AG04450 (cell line): ENCODE results near the gene SLC44A3. TPM values are rescaled to one million over a fixed set of nuclear protein-coding genes. Genes with fewer than 3 reads are reported as not detected.
A peak's percentile ranks its signal among the peaks of the same experiment; 100 is the strongest.

Experiments used
- CTCF ChIA-PET: fragments of 300-600, 350-600 bp; formaldehyde crosslinking; extraction: SDS; loops from one replicate; lab custom pipeline; 2022; ENCODE audit warnings: antibody characterized with exemption, inconsistent platforms; lab: Charles Lee
- POLR2A ChIA-PET: fragments of 350-600 bp; formaldehyde crosslinking; extraction: SDS; loops from one replicate; lab custom pipeline; 2021; ENCODE audit warnings: antibody characterized with exemption, inconsistent platforms; lab: Yijun Ruan, JAX
- DNase-seq: peaks from one replicate; pipeline ENCODE4 v3.0.0-alpha.2; 2011; ENCODE audit warnings: low read depth, low spot score
- H3K27ac ChIP-seq: one replicate; pipeline ENCODE4 v1.5.1; 2012; ENCODE audit warnings: low read depth, low read length, control low read depth
- H3K27me3 ChIP-seq: one replicate; pipeline ENCODE4 v1.6.0; 2012; ENCODE audit warnings: low read length; ENCODE audit not compliant: control insufficient read depth, insufficient read depth
- H3K4me3 ChIP-seq: 2 replicates; pipeline ENCODE4 v1.5.1; 2011; ENCODE audit warnings: mild to moderate bottlenecking, low read depth, low read length, control low read depth
- H3K9me3 ChIP-seq: 2 replicates; pipeline ENCODE4 v1.5.1; 2012; ENCODE audit warnings: low read length; ENCODE audit not compliant: control insufficient read depth, insufficient read depth
- polyA plus RNA-seq: library from polyadenylated mRNA; depleted of rRNA; stranded (reverse); fragments of >200 nt; gene quantifications from 2 replicates; pipeline ENCODE4 v1.2.3, GENCODE V29; 2011
- TF ChIP-seq, protein P1 (sequence below): IDR thresholded peaks from 2 replicates; pipeline ENCODE4 v1.5.1; 2011; ENCODE audit warnings: low read depth, low read length, control low read depth, inconsistent platforms

Gene SLC44A3
- polyA plus RNA-seq, 1 experiment, result 3.4 TPM

DNA sequence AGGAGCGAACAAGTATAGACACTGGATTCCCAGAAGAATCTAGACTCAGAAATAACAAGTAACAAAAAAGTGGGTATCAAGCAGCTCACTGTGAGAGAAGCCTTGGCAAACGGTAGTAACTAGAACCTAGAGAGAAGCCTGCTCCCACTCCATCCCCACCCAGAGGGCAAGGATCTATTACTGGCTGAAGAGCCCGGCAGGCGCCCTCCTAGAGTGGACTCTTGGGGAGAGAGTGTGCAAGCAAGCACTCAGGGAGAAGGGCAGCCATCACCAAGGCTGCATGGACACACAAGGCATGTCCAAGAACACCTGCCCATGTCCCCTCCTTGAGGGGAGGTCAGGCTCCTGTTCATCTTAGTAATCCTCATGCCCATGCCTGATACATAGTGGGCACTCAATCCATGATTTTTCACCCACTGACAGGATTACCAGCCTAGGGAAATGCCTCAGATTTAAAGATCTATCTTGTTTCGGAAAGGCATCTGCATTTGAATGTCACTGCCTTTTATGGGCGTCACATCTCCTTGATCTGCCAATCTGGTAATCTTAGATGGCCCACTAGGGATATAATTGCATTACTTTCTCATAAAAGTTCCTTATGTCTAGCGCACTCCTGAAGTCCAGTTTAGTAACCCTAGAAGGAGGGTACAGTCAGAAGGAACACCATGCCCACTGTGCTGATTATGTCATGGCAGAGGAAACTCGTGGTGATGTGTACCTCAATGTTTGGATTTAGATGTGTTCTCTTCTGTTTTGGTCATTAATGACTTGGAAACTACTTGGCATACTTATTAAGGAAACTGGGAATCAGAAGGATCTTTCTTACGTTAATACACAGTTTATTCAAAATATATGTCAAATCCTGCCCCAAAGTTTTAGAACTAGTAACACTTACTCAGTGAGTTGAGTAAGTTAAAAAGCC lies 92.4 kb downstream of the SLC44A3 start:
- H3K27ac ChIP-seq, result no peak overlapping the region
- CTCF ChIA-PET, result interaction anchor here (1.2 to 2.0 kb wide), 4 partner anchors 10 to 129 kb away, joined by 4 to 8 read pairs (median 7); no protein-coding TSS in a partner anchor
- TF ChIP-seq, protein P1, sequence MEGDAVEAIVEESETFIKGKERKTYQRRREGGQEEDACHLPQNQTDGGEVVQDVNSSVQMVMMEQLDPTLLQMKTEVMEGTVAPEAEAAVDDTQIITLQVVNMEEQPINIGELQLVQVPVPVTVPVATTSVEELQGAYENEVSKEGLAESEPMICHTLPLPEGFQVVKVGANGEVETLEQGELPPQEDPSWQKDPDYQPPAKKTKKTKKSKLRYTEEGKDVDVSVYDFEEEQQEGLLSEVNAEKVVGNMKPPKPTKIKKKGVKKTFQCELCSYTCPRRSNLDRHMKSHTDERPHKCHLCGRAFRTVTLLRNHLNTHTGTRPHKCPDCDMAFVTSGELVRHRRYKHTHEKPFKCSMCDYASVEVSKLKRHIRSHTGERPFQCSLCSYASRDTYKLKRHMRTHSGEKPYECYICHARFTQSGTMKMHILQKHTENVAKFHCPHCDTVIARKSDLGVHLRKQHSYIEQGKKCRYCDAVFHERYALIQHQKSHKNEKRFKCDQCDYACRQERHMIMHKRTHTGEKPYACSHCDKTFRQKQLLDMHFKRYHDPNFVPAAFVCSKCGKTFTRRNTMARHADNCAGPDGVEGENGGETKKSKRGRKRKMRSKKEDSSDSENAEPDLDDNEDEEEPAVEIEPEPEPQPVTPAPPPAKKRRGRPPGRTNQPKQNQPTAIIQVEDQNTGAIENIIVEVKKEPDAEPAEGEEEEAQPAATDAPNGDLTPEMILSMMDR, result no peak
- no peak overlapping the region for H3K4me3 ChIP-seq
- POLR2A ChIA-PET, result no interaction called here
- no peaks in the 10 kb centered on the region for H3K9me3 ChIP-seq
- DNase-seq, result no peak
- no peaks in the 10 kb centered on the region for H3K27me3 ChIP-seq

- Histone ChIP-seq H3K4me3 (no peak overlapping the region), H3K27ac (no peak overlapping the region), H3K9me3 (no peaks in the 10 kb centered on the region), H3K27me3 (no peaks in the 10 kb centered on the region)
- DNase-seq, result no peak
- TF ChIP-seq, protein P1, result no peak
- POLR2A ChIA-PET, result no interaction called here
- CTCF ChIA-PET, result interaction anchor here (1.0 kb wide), 1 partner anchor 126 kb away, joined by 3 read pairs; no protein-coding TSS in a partner anchor
Measured at GRCh38 chr1:94917251-94917650, 97.1 kb downstream of the SLC44A3 start.

DNA sequence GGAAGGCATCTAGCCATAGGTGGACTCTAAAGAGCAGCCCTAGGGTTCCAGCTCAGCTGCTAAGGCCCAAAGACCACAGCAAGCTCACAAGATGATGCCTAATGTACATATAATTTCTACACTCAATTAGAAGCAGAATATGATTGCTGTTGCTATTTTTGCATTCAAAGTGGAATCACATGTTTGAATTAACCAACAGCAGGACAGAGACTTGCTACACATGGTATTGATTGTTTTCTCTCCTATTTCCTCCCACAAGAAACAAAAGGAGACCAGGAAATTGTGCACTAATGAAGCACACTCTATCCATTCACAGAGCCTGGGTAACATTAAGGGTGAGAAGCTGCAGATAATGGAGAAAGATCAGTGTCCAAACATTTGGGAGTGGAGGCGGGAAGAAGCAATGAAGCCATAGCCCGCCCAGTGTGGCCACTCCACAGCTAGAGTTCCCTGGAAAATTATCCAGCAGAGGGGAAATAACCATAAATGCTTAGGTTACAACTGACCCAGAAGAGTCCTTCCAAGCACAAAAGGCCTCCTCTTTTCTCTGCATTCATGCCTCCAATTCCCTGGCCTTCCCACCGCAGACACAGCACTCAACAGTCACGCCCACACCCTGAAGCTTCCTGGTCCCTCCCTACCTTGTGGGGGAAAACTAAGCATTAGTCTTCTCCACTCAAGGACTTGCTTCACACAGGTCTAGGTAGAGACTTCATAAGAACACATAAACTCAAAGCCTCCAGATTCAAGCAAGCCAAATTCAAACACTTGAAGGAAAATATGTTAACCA lies 99.3 kb downstream of the SLC44A3 start:
- POLR2A ChIA-PET, result no interaction called here
- TF ChIP-seq, protein P1, result no peak
- peak overlapping the region; percentile 25 for H3K27ac ChIP-seq
- no peaks in the 10 kb centered on the region for H3K27me3 ChIP-seq
- no peaks in the 10 kb centered on the region for H3K9me3 ChIP-seq
- no peak overlapping the region for H3K4me3 ChIP-seq
- DNase-seq, result no peak
- CTCF ChIA-PET, result interaction anchor here (0.6 to 1.3 kb wide), 3 partner anchors 8 to 124 kb away, joined by 4 read pairs; partner anchors contain the start of gene CNN3

DNA sequence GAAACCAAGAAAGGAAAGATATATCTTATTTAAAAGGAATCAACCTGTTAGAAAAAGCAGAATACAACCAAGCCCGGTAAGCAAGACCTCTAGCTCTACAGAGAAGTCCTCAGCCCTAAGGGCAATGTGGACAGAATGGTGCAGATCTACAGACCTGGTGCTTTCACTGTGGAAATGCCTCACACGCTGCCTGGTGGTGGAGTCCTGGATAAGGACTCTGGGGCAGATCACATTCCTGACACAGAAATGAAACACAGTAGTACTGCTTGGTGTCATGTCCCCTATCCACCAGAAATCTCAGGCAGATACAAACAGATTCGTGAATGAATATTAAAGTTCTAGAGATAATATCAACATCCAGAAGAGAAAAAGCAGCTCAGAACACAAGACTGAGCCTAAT lies 99.9 kb downstream of the SLC44A3 start:
- POLR2A ChIA-PET, result no interaction called here
- TF ChIP-seq, protein P1, result no peak
- no peak for DNase-seq
- CTCF ChIA-PET, result interaction anchor here (1.3 kb wide), 1 partner anchor 123 kb away, joined by 4 read pairs; no protein-coding TSS in a partner anchor
- no peak overlapping the region for H3K4me3 ChIP-seq
- no peak overlapping the region for H3K27ac ChIP-seq
- no peaks in the 10 kb centered on the region for H3K27me3 ChIP-seq
- no peaks in the 10 kb centered on the region for H3K9me3 ChIP-seq
